Endothelial cell of coronary artery (primary cell): ENCODE data around the gene PFN4. TPM values are rescaled to one million over a fixed set of nuclear protein-coding genes. Genes with fewer than 3 reads are reported as not detected.

Source experiments
- total RNA-seq: library from RNA; depleted of rRNA; stranded (reverse); fragments of >200 nt; gene quantifications from 2 replicates; pipeline ENCODE4 v1.2.3, GENCODE V29; 2014

PFN4 gene, protein sequence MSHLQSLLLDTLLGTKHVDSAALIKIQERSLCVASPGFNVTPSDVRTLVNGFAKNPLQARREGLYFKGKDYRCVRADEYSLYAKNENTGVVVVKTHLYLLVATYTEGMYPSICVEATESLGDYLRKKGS
- total RNA-seq, result 0.18 and 0.28 TPM in 2 replicates

GRCh38 chr2:24123195-24123921, at the start of gene PFN4, which contains the start of gene FAM228B:
PFN4 (minus strand) TSS chr2:24123334; CDS start chr2:24122535, 799 bp downstream.
FAM228B (plus strand) TSS chr2:24123469; CDS start chr2:24124362, 893 bp downstream.

DNA sequence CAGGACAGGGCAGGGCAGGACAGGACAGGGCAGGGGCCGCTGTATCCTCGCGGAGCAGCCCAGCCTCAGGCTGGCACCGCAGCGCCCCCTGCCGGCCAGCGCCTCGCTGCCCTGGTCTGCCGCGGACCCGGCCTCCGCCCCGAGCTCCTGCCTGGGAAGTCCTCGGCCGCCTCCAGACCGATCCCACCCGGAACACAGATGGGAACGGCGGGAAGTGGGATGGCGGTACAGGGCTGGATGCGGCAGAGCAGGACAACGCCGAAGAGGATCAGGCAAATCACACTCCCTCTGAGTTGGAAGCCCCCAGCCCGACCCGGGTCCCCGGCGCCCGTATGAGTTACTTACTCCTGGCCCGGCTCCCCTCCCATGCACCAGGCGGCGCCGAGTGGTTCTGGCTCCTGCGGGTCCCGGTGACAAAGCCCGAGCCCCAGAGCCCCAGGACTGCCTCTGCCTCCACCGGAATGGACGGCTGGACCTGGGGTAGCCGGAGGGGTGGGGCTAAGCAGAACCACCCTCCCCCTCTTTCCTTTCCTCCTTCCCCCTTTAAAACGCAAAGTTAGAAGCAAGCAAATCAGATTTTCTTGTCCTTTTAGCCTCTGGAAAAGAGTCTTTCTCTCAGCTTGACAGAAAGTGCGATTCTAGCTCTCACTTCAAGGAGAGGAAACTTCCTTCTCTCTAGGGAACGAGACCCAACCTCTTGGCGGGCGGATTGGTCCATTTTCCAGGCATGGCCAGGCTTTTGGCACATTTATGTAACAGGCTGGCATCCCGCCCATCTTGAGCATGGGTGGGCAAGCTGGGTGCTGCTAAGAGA, 38.5 kb downstream of the PFN4 start, which contains the start of gene TP53I3:
TP53I3 (minus strand) TSS at position 449 of the 814 bp plus-strand sequence. CDS start 508 bp downstream, outside the sequence.

GRCh38 chr2:24075915-24076848, 47.0 kb downstream of the PFN4 start, which contains the start of gene SF3B6:
SF3B6 (minus strand) TSS chr2:24076326; CDS start chr2:24076229, 97 bp downstream.

Other genes with a start within 250 kb of the PFN4 start
- 11.5 and 16.9 TPM in 2 replicates for gene ATAD2B, start 196.2 kb downstream of the PFN4 start, total RNA-seq
- gene UBXN2A, start 182.9 kb downstream of the PFN4 start, total RNA-seq, result 8.1 and 8.7 TPM in 2 replicates
- 0.09 TPM in 2 replicates for gene MFSD2B, start 113.2 kb downstream of the PFN4 start, total RNA-seq
- gene WDCP, start 75.9 kb downstream of the PFN4 start, total RNA-seq, result 10.8 and 11.2 TPM in 2 replicates
- 11.7 and 14.8 TPM in 2 replicates for gene FKBP1B, start 73.6 kb downstream of the PFN4 start, total RNA-seq
- 148 and 168 TPM in 2 replicates for gene SF3B6, start 47.0 kb downstream of the PFN4 start, total RNA-seq
- gene TP53I3, start 38.5 kb downstream of the PFN4 start, total RNA-seq, result 49.7 and 104 TPM in 2 replicates
- 3.5 and 8.7 TPM in 2 replicates for gene FAM228B, start 135 bp upstream of the PFN4 start, total RNA-seq
- 0.09 and 0.28 TPM in 2 replicates for gene FAM228A, start 51.7 kb upstream of the PFN4 start, total RNA-seq
- gene ITSN2, start 237.2 kb upstream of the PFN4 start, total RNA-seq, result 34.9 and 40.7 TPM in 2 replicates